ENCODE data around the gene C4BPB. TPM values are rescaled to one million over a fixed set of nuclear protein-coding genes. Genes with fewer than 3 reads are reported as not detected.

C4BPB gene
- total and polyA plus RNA-seq, 2 of the 13 experiments (the other 11 are each of a cell fraction or from before 2014, with no cell fraction given) = 155 to 266 TPM

DNA sequence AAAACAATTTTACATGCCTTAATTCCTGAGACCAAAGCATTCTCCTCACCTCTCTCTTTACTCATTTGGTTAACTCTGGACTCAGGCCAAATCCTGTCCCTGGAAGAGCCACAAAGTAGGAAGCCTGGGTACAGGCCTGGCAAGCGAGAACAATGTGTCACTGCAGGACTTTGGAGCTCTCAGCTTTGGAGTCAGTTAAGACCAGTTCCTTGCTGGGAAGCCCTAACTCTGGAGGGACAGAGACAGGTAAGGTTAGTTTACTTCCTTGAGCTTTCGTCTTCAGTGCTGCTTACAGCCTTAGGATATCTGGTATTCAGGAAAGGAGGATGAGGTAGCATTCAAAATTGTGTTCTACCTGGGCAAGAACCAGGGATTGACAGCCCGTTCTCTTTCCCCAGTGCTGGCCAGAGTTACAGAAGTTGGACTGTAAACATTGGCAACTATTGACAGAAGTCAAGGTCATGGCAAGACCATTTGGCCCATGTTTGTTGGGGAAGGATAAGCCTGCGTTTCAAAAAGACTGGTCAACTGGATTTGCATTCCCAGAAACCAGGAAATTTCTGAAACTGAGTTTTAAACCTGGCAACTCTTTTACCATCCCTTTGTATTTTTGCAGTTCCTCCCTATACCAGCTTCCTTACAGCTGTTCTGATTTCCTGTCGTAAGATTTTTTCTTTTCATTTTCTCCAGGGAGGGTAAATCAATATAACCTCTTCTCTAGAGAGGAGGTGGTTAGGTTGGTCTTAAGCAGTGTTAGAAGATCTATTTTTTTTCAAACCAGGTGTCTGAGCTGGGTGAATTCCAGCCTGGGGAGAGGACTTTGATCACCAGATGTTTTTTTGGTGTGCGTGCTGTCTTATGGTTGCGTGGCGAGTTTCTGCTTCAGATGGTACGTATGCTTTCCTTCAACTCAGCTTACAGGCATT is at the start of gene C4BPB (continued):
- TF ChIP-seq, protein P1, sequence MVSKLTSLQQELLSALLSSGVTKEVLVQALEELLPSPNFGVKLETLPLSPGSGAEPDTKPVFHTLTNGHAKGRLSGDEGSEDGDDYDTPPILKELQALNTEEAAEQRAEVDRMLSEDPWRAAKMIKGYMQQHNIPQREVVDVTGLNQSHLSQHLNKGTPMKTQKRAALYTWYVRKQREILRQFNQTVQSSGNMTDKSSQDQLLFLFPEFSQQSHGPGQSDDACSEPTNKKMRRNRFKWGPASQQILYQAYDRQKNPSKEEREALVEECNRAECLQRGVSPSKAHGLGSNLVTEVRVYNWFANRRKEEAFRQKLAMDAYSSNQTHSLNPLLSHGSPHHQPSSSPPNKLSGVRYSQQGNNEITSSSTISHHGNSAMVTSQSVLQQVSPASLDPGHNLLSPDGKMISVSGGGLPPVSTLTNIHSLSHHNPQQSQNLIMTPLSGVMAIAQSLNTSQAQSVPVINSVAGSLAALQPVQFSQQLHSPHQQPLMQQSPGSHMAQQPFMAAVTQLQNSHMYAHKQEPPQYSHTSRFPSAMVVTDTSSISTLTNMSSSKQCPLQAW (CRISPR knock-in tag; IDR thresholded peaks at IDR 0.05) = peak; percentile 62; the same call in 1 of the 2 replicates
- TF ChIP-seq ARNTL (CRISPR knock-in tag; IDR thresholded peaks at IDR 0.05) (peak; percentile 68; the same call in 1 of the 2 replicates), ZNF556 (CRISPR knock-in tag; IDR thresholded peaks at IDR 0.05; ENCODE audit: borderline replicate concordance) (peak; percentile 80; the same call in 1 of the 2 replicates), REPIN1 (CRISPR knock-in tag; IDR thresholded peaks at IDR 0.05; ENCODE audit: borderline replicate concordance, low read depth) (peak; percentile 56), DMAP1 (CRISPR knock-in tag; IDR thresholded peaks at IDR 0.05) (peak; percentile 75), BRCA1 (CRISPR knock-in tag; IDR thresholded peaks at IDR 0.05) (no peak), NR2F2 (IDR thresholded peaks at IDR 0.05; ENCODE audit: borderline replicate concordance, low read depth) (peak; percentile 87), RXRA (CRISPR knock-in tag; IDR thresholded peaks at IDR 0.05) (peak; percentile 87; the same call in 1 of the 2 replicates), MXD4 (CRISPR knock-in tag; IDR thresholded peaks at IDR 0.05) (peak; percentile 50; the same call in 1 of the 2 replicates), ZNF331 (CRISPR knock-in tag; IDR thresholded peaks at IDR 0.05) (peak; percentile 89), MXI1 (IDR thresholded peaks at IDR 0.05; ENCODE audit: borderline replicate concordance, low read depth, low read length) (0 out of 3 replicates have a peak, but pooled peaks have one; percentile 31), ZNF614 (CRISPR knock-in tag; IDR thresholded peaks at IDR 0.05; ENCODE audit: borderline replicate concordance) (peak; percentile 47; the same call in 1 of the 2 replicates), ZFP36L2 (CRISPR knock-in tag; IDR thresholded peaks at IDR 0.05) (no peak), MED8 (CRISPR knock-in tag; IDR thresholded peaks at IDR 0.05; ENCODE audit: insufficient replicate concordance) (peak; percentile 22), POLR2AphosphoS5 (IDR thresholded peaks at IDR 0.05; ENCODE audit: low read depth, low read length) (0 out of 2 replicates have a peak, but pooled peaks have one; percentile 37), NR2C2 (CRISPR knock-in tag; IDR thresholded peaks at IDR 0.05; ENCODE audit: borderline replicate concordance) (peak; percentile 78), MTA1 (CRISPR knock-in tag; IDR thresholded peaks at IDR 0.05; ENCODE audit: borderline replicate concordance) (no peak), ELF3 (CRISPR knock-in tag; IDR thresholded peaks at IDR 0.05) (peak; percentile 81), ZNF143 (CRISPR knock-in tag; IDR thresholded peaks at IDR 0.05) (no peak), GFI1 (CRISPR knock-in tag; IDR thresholded peaks at IDR 0.05; ENCODE audit: borderline replicate concordance) (peak; percentile 52; the same call in 1 of the 2 replicates), ZNF343 (CRISPR knock-in tag; IDR thresholded peaks at IDR 0.05) (peak; percentile 65; the same call in 1 of the 2 replicates), RNF2 (conservative IDR thresholded peaks at IDR 0.05; ENCODE audit: low read depth) (no peak), CAMTA2 (CRISPR knock-in tag; IDR thresholded peaks at IDR 0.05; ENCODE audit: borderline replicate concordance) (no peak)
- TF ChIP-seq, protein P2, sequence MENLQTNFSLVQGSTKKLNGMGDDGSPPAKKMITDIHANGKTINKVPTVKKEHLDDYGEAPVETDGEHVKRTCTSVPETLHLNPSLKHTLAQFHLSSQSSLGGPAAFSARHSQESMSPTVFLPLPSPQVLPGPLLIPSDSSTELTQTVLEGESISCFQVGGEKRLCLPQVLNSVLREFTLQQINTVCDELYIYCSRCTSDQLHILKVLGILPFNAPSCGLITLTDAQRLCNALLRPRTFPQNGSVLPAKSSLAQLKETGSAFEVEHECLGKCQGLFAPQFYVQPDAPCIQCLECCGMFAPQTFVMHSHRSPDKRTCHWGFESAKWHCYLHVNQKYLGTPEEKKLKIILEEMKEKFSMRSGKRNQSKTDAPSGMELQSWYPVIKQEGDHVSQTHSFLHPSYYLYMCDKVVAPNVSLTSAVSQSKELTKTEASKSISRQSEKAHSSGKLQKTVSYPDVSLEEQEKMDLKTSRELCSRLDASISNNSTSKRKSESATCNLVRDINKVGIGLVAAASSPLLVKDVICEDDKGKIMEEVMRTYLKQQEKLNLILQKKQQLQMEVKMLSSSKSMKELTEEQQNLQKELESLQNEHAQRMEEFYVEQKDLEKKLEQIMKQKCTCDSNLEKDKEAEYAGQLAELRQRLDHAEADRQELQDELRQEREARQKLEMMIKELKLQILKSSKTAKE (CRISPR knock-in tag; IDR thresholded peaks at IDR 0.05; ENCODE audit: borderline replicate concordance) = peak; percentile 80
- TF ChIP-seq, protein P3, sequence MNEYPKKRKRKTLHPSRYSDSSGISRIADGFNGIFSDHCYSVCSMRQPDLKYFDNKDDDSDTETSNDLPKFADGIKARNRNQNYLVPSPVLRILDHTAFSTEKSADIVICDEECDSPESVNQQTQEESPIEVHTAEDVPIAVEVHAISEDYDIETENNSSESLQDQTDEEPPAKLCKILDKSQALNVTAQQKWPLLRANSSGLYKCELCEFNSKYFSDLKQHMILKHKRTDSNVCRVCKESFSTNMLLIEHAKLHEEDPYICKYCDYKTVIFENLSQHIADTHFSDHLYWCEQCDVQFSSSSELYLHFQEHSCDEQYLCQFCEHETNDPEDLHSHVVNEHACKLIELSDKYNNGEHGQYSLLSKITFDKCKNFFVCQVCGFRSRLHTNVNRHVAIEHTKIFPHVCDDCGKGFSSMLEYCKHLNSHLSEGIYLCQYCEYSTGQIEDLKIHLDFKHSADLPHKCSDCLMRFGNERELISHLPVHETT (CRISPR knock-in tag; conservative IDR thresholded peaks at IDR 0.05) = no peak
